CD4-positive, alpha-beta T cell (primary cell): ENCODE data around the gene KCTD14. TPM values are rescaled to one million over a fixed set of nuclear protein-coding genes. Genes with fewer than 3 reads are reported as not detected.
"Not testable (repeated sequence)": the region's sequence is repeated elsewhere in the genome, so short reads cannot be mapped to it uniquely, and the experiment has no call there.

Experiments used
- ATAC-seq: fragments of 200-7000 bp; cut with Tn5 transposase; one replicate; pipeline ENCODE4 v1.10.0; 2022; ENCODE audit warnings: mild to moderate bottlenecking; ENCODE audit not compliant: poor library complexity
- CTCF ChIA-PET: fragments of 350-600 bp; sonication (Branson Sonifier 250); formaldehyde crosslinking; loops from one replicate; lab custom pipeline; 2021; ENCODE audit warnings: antibody characterized with exemption, inconsistent platforms; lab: Charles Lee
- POLR2A ChIA-PET: fragments of 350-600 bp; sonication (Branson Sonifier 250); formaldehyde crosslinking; loops from one replicate; lab custom pipeline; 2021; ENCODE audit warnings: antibody characterized with exemption, inconsistent platforms; lab: Charles Lee
- DNase-seq, 14 experiments: peaks; one replicate each; pipeline ENCODE4 v3.0.0-alpha.2; 2013 to 2020; ENCODE audit warnings: mixed read lengths in 2 of 14
- H3K27ac ChIP-seq, 2 donors: one replicate each; pipeline versions ENCODE4 v1.5.1 to v1.7.0; 2013; ENCODE audit warnings: low read length in 2 of 2, low read depth in 1 of 2, mild to moderate bottlenecking in 1 of 2
- H3K27me3 ChIP-seq, 2 experiments: 1 replicate in 1 of 2; 2 replicates in 1 of 2; pipeline versions ENCODE4 v1.6.1 to v1.7.0; 2013; ENCODE audit warnings: low read length in 2 of 2, control low read depth in 1 of 2, mild to moderate bottlenecking in 1 of 2, moderate library complexity in 1 of 2; ENCODE audit not compliant: insufficient read depth in 2 of 2, control insufficient read depth in 1 of 2
- H3K36me3 ChIP-seq: one replicate; pipeline ENCODE4 v1.6.1; 2013; ENCODE audit warnings: low read length, control low read depth; ENCODE audit not compliant: insufficient read depth
- H3K4me1 ChIP-seq: one replicate; pipeline ENCODE4 v1.6.1; 2013; ENCODE audit warnings: low read length, control low read depth; ENCODE audit not compliant: insufficient read depth
- H3K4me3 ChIP-seq: one replicate; pipeline ENCODE4 v1.5.1; 2013; ENCODE audit warnings: mild to moderate bottlenecking, low read length, moderate library complexity
- H3K9me3 ChIP-seq, 2 experiments: 1 replicate in 1 of 2; 2 replicates in 1 of 2; pipeline versions ENCODE4 v1.6.1 to v1.7.0; 2013; ENCODE audit warnings: low read length in 2 of 2, mild to moderate bottlenecking in 2 of 2, control low read depth in 1 of 2, moderate library complexity in 1 of 2; ENCODE audit not compliant: control insufficient read depth in 1 of 2, insufficient read depth in 1 of 2
- H3K27ac Mint-ChIP-seq: one replicate; pipeline ENCODE4 v1.8.0; 2020; ENCODE audit warnings: mixed read lengths
- H3K27me3 Mint-ChIP-seq: one replicate; pipeline ENCODE4 v1.8.0; 2021; ENCODE audit warnings: mixed read lengths
- H3K36me3 Mint-ChIP-seq: one replicate; pipeline ENCODE4 v1.8.0; 2021; ENCODE audit warnings: low read depth, mixed read lengths
- H3K4me1 Mint-ChIP-seq: one replicate; pipeline ENCODE4 v1.8.0; 2021; ENCODE audit warnings: low read depth, mixed read lengths
- H3K4me3 Mint-ChIP-seq: one replicate; pipeline ENCODE4 v1.8.0; 2020; ENCODE audit warnings: mild to moderate bottlenecking, mixed read lengths
- H3K9me3 Mint-ChIP-seq: one replicate; pipeline ENCODE4 v1.8.0; 2020; ENCODE audit warnings: mixed read lengths
- intact Hi-C, 2 experiments: fragments of 100-400 bp; cut with DNase I in 1 of 2; cut with micrococcal nuclease in 1 of 2; formaldehyde crosslinking; loops; one replicate each; pipeline versions ENCODE4 v1.15.1 to v1.9.0; 2023 to 2025; cut with DNase I, micrococcal nuclease
- total RNA-seq, 174 experiments: library from RNA in 2 of 174; stranded (reverse) in 2 of 174; gene quantifications; one replicate each; pipeline ENCODE4 v1.2.3 and lab custom pipeline; 2021 to 2026
- TF ChIP-seq, protein P1 (sequence below): fragments of 200-600 bp; IDR thresholded peaks from one replicate; pipeline ENCODE4 v1.8.0; 2022; ENCODE audit warnings: antibody characterized with exemption, mild to moderate bottlenecking

Gene KCTD14
- total RNA-seq, 2 experiments from 2014 or later: 0.34 TPM; not detected in 1

GRCh38 chr11:78015878-78016277 is 7.2 kb downstream of the KCTD14 start:
- Mint-ChIP-seq H3K9me3 (no peaks in the 10 kb centered on the region), H3K27me3 (peaks cover 6% of the 10 kb centered on the region), H3K27ac (no peak overlapping the region), H3K36me3 (no peaks in the 10 kb centered on the region), H3K4me1 (no peaks in the 10 kb centered on the region), H3K4me3 (no peak overlapping the region)
- Histone ChIP-seq H3K27me3 (no peaks in the 10 kb centered on the region), H3K4me1 (no peaks in the 10 kb centered on the region), H3K4me3 (no peak overlapping the region), H3K27ac (no peak overlapping the region), H3K9me3 (no peaks in the 10 kb centered on the region), H3K36me3 (no peaks in the 10 kb centered on the region)
- CTCF ChIA-PET: no interaction called here
- TF ChIP-seq, protein P1, sequence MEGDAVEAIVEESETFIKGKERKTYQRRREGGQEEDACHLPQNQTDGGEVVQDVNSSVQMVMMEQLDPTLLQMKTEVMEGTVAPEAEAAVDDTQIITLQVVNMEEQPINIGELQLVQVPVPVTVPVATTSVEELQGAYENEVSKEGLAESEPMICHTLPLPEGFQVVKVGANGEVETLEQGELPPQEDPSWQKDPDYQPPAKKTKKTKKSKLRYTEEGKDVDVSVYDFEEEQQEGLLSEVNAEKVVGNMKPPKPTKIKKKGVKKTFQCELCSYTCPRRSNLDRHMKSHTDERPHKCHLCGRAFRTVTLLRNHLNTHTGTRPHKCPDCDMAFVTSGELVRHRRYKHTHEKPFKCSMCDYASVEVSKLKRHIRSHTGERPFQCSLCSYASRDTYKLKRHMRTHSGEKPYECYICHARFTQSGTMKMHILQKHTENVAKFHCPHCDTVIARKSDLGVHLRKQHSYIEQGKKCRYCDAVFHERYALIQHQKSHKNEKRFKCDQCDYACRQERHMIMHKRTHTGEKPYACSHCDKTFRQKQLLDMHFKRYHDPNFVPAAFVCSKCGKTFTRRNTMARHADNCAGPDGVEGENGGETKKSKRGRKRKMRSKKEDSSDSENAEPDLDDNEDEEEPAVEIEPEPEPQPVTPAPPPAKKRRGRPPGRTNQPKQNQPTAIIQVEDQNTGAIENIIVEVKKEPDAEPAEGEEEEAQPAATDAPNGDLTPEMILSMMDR: no peak
- DNase-seq (no peak), ATAC-seq (no peak)
- intact Hi-C loops: no loop called here
- POLR2A ChIA-PET: no interaction called here

DNA sequence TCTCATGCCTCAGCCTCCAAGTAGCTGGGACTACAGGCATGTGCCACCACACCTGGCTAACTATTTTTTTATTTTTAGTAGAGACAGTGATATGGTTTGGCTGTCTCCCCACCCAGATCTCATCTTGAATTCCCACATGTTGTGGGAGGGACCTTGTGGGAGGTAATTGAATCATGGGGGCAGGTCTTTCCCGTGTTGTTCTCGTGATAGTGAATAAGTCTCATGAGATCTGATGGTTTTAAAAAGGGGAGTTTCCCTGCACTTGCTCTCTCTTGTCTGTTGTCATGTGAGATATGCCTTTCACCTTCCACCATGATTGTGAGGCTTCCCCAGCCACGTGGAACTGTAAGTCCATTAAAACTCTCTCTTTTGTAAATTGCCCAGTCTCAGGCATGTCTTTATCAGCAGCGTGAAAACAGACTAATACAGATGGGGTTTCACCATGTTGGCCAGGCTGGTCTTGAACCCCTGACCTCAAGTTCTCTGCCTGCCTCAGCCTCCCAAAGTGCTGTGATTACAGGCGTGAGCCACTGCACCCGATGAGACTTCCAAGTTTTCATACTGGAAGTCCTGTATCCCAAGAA is 8.0 kb downstream of the KCTD14 start:
- POLR2A ChIA-PET, H3K4me1 Mint-ChIP-seq, H3K27me3 Mint-ChIP-seq, H3K27ac Mint-ChIP-seq, H3K4me1 ChIP-seq, H3K4me3 Mint-ChIP-seq, ATAC-seq, DNase-seq, H3K9me3 Mint-ChIP-seq, CTCF ChIA-PET, H3K36me3 ChIP-seq, intact Hi-C loops, H3K9me3 ChIP-seq, H3K4me3 ChIP-seq, H3K27ac ChIP-seq, H3K36me3 Mint-ChIP-seq, H3K27me3 ChIP-seq: not testable (repeated sequence)

GRCh38 chr11:78011301-78011700 is 11.8 kb downstream of the KCTD14 start:
- H3K4me3 ChIP-seq: no peak overlapping the region
- ATAC-seq: no peak
- intact Hi-C loops: loop anchor here in 1 of 2 experiments (1.0 kb wide), 1 partner anchor 16 kb away; no protein-coding TSS in a partner anchor
- H3K4me1 Mint-ChIP-seq: no peaks in the 10 kb centered on the region
- ChIA-PET POLR2A (no interaction called here), CTCF (no interaction called here)
- no peaks in the 10 kb centered on the region for H3K27me3 Mint-ChIP-seq
- no peaks in the 10 kb centered on the region for H3K27me3 ChIP-seq
- TF ChIP-seq, protein P1: no peak
- H3K4me3 Mint-ChIP-seq: no peak overlapping the region
- DNase-seq: no peak
- H3K9me3 ChIP-seq: no peaks in the 10 kb centered on the region
- H3K9me3 Mint-ChIP-seq: no peaks in the 10 kb centered on the region
- no peaks in the 10 kb centered on the region for H3K36me3 Mint-ChIP-seq
- H3K27ac ChIP-seq: no peak overlapping the region
- H3K4me1 ChIP-seq: no peaks in the 10 kb centered on the region
- H3K27ac Mint-ChIP-seq: no peak overlapping the region
- no peaks in the 10 kb centered on the region for H3K36me3 ChIP-seq

GRCh38 chr11:78010755-78011154 is 12.3 kb downstream of the KCTD14 start:
- no peaks in the 10 kb centered on the region for H3K27me3 ChIP-seq
- intact Hi-C loops: loop anchor here in 1 of 2 experiments (1.0 kb wide), 1 partner anchor 15 kb away; no protein-coding TSS in a partner anchor
- H3K36me3 ChIP-seq: no peaks in the 10 kb centered on the region
- ATAC-seq: no peak
- H3K4me3 ChIP-seq: no peak overlapping the region
- no peak overlapping the region for H3K27ac ChIP-seq
- CTCF ChIA-PET: no interaction called here
- POLR2A ChIA-PET: no interaction called here
- TF ChIP-seq, protein P1: no peak
- no peaks in the 10 kb centered on the region for H3K4me1 ChIP-seq
- H3K27ac Mint-ChIP-seq: no peak overlapping the region
- no peaks in the 10 kb centered on the region for H3K4me1 Mint-ChIP-seq
- no peaks in the 10 kb centered on the region for H3K27me3 Mint-ChIP-seq
- DNase-seq: no peak
- no peaks in the 10 kb centered on the region for H3K9me3 ChIP-seq
- no peak overlapping the region for H3K4me3 Mint-ChIP-seq
- H3K9me3 Mint-ChIP-seq: no peaks in the 10 kb centered on the region
- no peaks in the 10 kb centered on the region for H3K36me3 Mint-ChIP-seq
